Caco-2 (cell line): ENCODE results near the gene ZNF155. TPM values are rescaled to one million over a fixed set of nuclear protein-coding genes. Genes with fewer than 3 reads are reported as not detected.

Experiments
- BruUV-seq: library from RNA; stranded (reverse); fragments of 400-500 nt; replicated peaks from 2 replicates; lab custom pipeline; 2021; lab: Mats Ljungman, UMichigan
- CTCF ChIA-PET: fragments of 300-600 bp; sonication (Branson Sonifier 250); formaldehyde crosslinking; loops from one replicate; lab custom pipeline; 2022; ENCODE audit warnings: antibody characterized with exemption; lab: Charles Lee
- POLR2A ChIA-PET: fragments of 300-600 bp; sonication (Branson Sonifier 250); formaldehyde crosslinking; loops from one replicate; lab custom pipeline; 2022; ENCODE audit warnings: antibody characterized with exemption; lab: Charles Lee
- DNase-seq, 2 experiments: peaks; one replicate each; pipeline versions ENCODE4 v3.0.0 to v3.0.0-alpha.2; 2020 to 2022
- H3K27me3 ChIP-seq: replicated peaks from 2 replicates; pipeline ENCODE4 v1.6.0; 2011; ENCODE audit warnings: low read length; ENCODE audit not compliant: control insufficient read depth, insufficient read depth
- H3K36me3 ChIP-seq: 2 replicates; pipeline ENCODE4 v1.5.1; 2011; ENCODE audit warnings: low read length; ENCODE audit not compliant: control insufficient read depth, insufficient read depth
- H3K4me1 ChIP-seq: fragments of 250-450 bp; sonication (Bioruptor Pico); 2 replicates; pipeline ENCODE4 v1.5.1; 2020; ENCODE audit warnings: mild to moderate bottlenecking
- H3K4me3 ChIP-seq: 2 replicates; pipeline ENCODE4 v1.5.1; 2011; ENCODE audit warnings: low read depth, mild to moderate bottlenecking, control low read depth, low read length
- H3K9me3 ChIP-seq: fragments of 250-450 bp; sonication (Bioruptor Pico); 2 replicates; pipeline ENCODE4 v1.5.1; 2020; ENCODE audit warnings: mild to moderate bottlenecking, moderate library complexity
- H3K27ac Mint-ChIP-seq: one replicate; pipeline ENCODE4 v1.8.0; 2022; ENCODE audit warnings: mixed read lengths; ENCODE audit not compliant: unreplicated experiment
- H3K27me3 Mint-ChIP-seq: one replicate; pipeline ENCODE4 v1.8.0; 2022; ENCODE audit warnings: mixed read lengths; ENCODE audit not compliant: insufficient read depth, unreplicated experiment
- H3K36me3 Mint-ChIP-seq: one replicate; pipeline ENCODE4 v1.8.0; 2022; ENCODE audit warnings: mild to moderate bottlenecking, mixed read lengths; ENCODE audit not compliant: insufficient read depth, unreplicated experiment
- H3K4me1 Mint-ChIP-seq: one replicate; pipeline ENCODE4 v1.8.0; 2022; ENCODE audit warnings: low read depth, mixed read lengths; ENCODE audit not compliant: unreplicated experiment
- H3K4me3 Mint-ChIP-seq: one replicate; pipeline ENCODE4 v1.8.0; 2022; ENCODE audit warnings: mild to moderate bottlenecking, moderate library complexity, mixed read lengths; ENCODE audit not compliant: unreplicated experiment
- H3K9me3 Mint-ChIP-seq: one replicate; pipeline ENCODE4 v1.8.0; 2022; ENCODE audit warnings: mixed read lengths; ENCODE audit not compliant: unreplicated experiment
- CTCF ChIP-seq, 2 experiments: fragments of 200-600 bp in 1 of 2; IDR thresholded peaks; 1 replicate in 1 of 2; 2 replicates in 1 of 2; pipeline versions ENCODE4 v1.5.1 to v1.8.0; 2011 to 2022; ENCODE audit warnings: antibody characterized with exemption in 1 of 2, control low read depth in 1 of 2, inconsistent platforms in 1 of 2, low read depth in 1 of 2, low read length in 1 of 2, mild to moderate bottlenecking in 1 of 2, moderate library complexity in 1 of 2; ENCODE audit not compliant: insufficient read depth in 1 of 2, severe bottlenecking in 1 of 2, unreplicated experiment in 1 of 2
- intact Hi-C: fragments of 100-400 bp; cut with micrococcal nuclease; formaldehyde crosslinking; loops from one replicate; pipeline ENCODE4 v1.10.0; 2022; ENCODE audit not compliant: unreplicated experiment
- total RNA-seq: library from RNA; stranded (reverse); gene quantifications from 2 replicates; pipeline ENCODE4 v1.2.3, GENCODE V29; 2022

The ZNF155 gene
- total RNA-seq, 1 experiment from 2014 or later: 9.4 TPM

GRCh38 chr19:43956827-43957226 is 27.2 kb upstream of the ZNF155 start:
- no peaks in the 10 kb centered on the region for H3K9me3 ChIP-seq

GRCh38 chr19:43957891-43958290 is 26.1 kb upstream of the ZNF155 start:
- no peak overlapping the region for H3K4me3 ChIP-seq
- no peaks in the 10 kb centered on the region; the same call in 1 of the 2 replicates for H3K36me3 ChIP-seq
- Mint-ChIP-seq H3K27me3 (no peaks in the 10 kb centered on the region), H3K4me3 (no peak overlapping the region), H3K27ac (no peak overlapping the region), H3K36me3 (no peaks in the 10 kb centered on the region), H3K4me1 (no peaks in the 10 kb centered on the region), H3K9me3 (peaks cover 27% of the 10 kb centered on the region)
- H3K27me3 ChIP-seq: no peaks in the 10 kb centered on the region; the same call in 1 of the 2 replicates
- intact Hi-C loops: loop anchor here (10.0 kb wide), 1 partner anchor 97 kb away; the partner anchor contains the start of gene ZNF223
- peak in 1 of 2 experiments; percentile 6 for DNase-seq
- H3K9me3 ChIP-seq: no peaks in the 10 kb centered on the region
- ChIA-PET POLR2A (interaction anchor here (0.5 kb wide), 1 partner anchor 21 kb away, joined by 3 read pairs; no protein-coding TSS in a partner anchor), CTCF (interaction anchor here (0.7 kb wide), 1 partner anchor 137 kb away, joined by 7 read pairs; no protein-coding TSS in a partner anchor)
- peaks cover 4% of the 10 kb centered on the region; the same call in 1 of the 2 replicates for H3K4me1 ChIP-seq
- TF ChIP-seq CTCF (IDR thresholded peaks at IDR 0.05; ENCODE audit: insufficient read depth in 1 of 2, low read depth in 1 of 2, low read length in 1 of 2, severe bottlenecking in 1 of 2, unreplicated experiment in 1 of 2): no peak
- no TSS peak for BruUV-seq

More at GRCh38 chr19:43956827-43957226, 27.2 kb upstream of the ZNF155 start:
- Mint-ChIP-seq H3K27ac (no peak overlapping the region), H3K9me3 (peaks cover 20% of the 10 kb centered on the region), H3K4me3 (no peak overlapping the region), H3K4me1 (no peaks in the 10 kb centered on the region), H3K36me3 (no peaks in the 10 kb centered on the region), H3K27me3 (no peaks in the 10 kb centered on the region)
- TF ChIP-seq CTCF (IDR thresholded peaks at IDR 0.05; ENCODE audit: insufficient read depth in 1 of 2, low read depth in 1 of 2, low read length in 1 of 2, severe bottlenecking in 1 of 2, unreplicated experiment in 1 of 2): no peak
- no TSS peak for BruUV-seq
- DNase-seq: no peak
- Histone ChIP-seq H3K36me3 (no peaks in the 10 kb centered on the region; the same call in 1 of the 2 replicates), H3K4me1 (peaks cover 4% of the 10 kb centered on the region; the same call in 1 of the 2 replicates), H3K4me3 (no peak overlapping the region), H3K27me3 (no peaks in the 10 kb centered on the region)
- intact Hi-C loops: loop anchor here (10.0 kb wide), 1 partner anchor 98 kb away; the partner anchor contains the start of gene ZNF223
- CTCF ChIA-PET: no interaction called here
- POLR2A ChIA-PET: no interaction called here

- no TSS peak for BruUV-seq
- intact Hi-C loops: no loop called here
- Mint-ChIP-seq H3K27ac (no peak overlapping the region), H3K36me3 (peaks cover 14% of the 10 kb centered on the region), H3K4me3 (no peak overlapping the region), H3K9me3 (peaks cover 50% of the 10 kb centered on the region), H3K27me3 (no peaks in the 10 kb centered on the region), H3K4me1 (no peaks in the 10 kb centered on the region)
- CTCF ChIA-PET: no interaction called here
- Histone ChIP-seq H3K27me3 (no peaks in the 10 kb centered on the region; the same call in 1 of the 2 replicates), H3K9me3 (peaks cover 19% of the 10 kb centered on the region; the same call in 1 of the 2 replicates), H3K4me3 (no peak overlapping the region), H3K4me1 (peaks cover 4% of the 10 kb centered on the region; the same call in 1 of the 2 replicates), H3K36me3 (no peaks in the 10 kb centered on the region)
- POLR2A ChIA-PET: no interaction called here
- DNase-seq: no peak
- TF ChIP-seq CTCF (IDR thresholded peaks at IDR 0.05; ENCODE audit: insufficient read depth in 1 of 2, low read depth in 1 of 2, low read length in 1 of 2, severe bottlenecking in 1 of 2, unreplicated experiment in 1 of 2): no peak
Observed at GRCh38 chr19:43960411-43960810, 23.6 kb upstream of the ZNF155 start.
